ENCODE data around the gene ADGRA1.

ADGRA1 gene

GRCh38 chr10:133162178-133162909 lies 74.6 kb downstream of the ADGRA1 start:
- Histone ChIP-seq H3K4me1 (ENCODE audit: insufficient read depth, low read length, severe bottlenecking) (no peaks in the 10 kb centered on the region), H3K79me2 (ENCODE audit: insufficient read depth, low read length) (no peaks in the 10 kb centered on the region), H3K27me3 (ENCODE audit: insufficient read depth, low read length) (no peaks in the 10 kb centered on the region), H2AFZ (ENCODE audit: low read length) (no peak overlapping the region), H3K36me3 (ENCODE audit: insufficient read depth, low read length) (no peaks in the 10 kb centered on the region), H3K27ac (ENCODE audit: low read depth, low read length, poor library complexity, severe bottlenecking) (no peak overlapping the region), H3K9ac (ENCODE audit: low read length) (no peak overlapping the region), H4K20me1 (ENCODE audit: insufficient read depth, low read length) (no peaks in the 10 kb centered on the region), H3F3A (ENCODE audit: insufficient read depth, low read length) (no peaks in the 10 kb centered on the region), H3K9me3 (ENCODE audit: low read length) (no peaks in the 10 kb centered on the region), H3K4me2 (ENCODE audit: low read length) (no peak overlapping the region), H3K9me2 (ENCODE audit: low read depth, low read length) (no peaks in the 10 kb centered on the region), H3K4me3 (ENCODE audit: low read depth, low read length, poor library complexity, severe bottlenecking) (no peak overlapping the region)
- no peak for TF ChIP-seq CTCF (IDR thresholded peaks at IDR 0.05; ENCODE audit: low read length)
- no peak for TF ChIP-seq EZH2 (IDR thresholded peaks at IDR 0.05; ENCODE audit: borderline replicate concordance, low read length)

- Histone ChIP-seq H3K79me2 (ENCODE audit: insufficient read depth, low read length) (no peaks in the 10 kb centered on the region), H3K4me3 (ENCODE audit: low read depth, low read length, poor library complexity, severe bottlenecking) (no peak overlapping the region), H2AFZ (ENCODE audit: low read length) (no peak overlapping the region), H3K9ac (ENCODE audit: low read length) (no peak overlapping the region), H3K9me2 (ENCODE audit: low read depth, low read length) (no peaks in the 10 kb centered on the region), H3K9me3 (ENCODE audit: low read length) (no peaks in the 10 kb centered on the region), H3K27ac (ENCODE audit: low read depth, low read length, poor library complexity, severe bottlenecking) (no peak overlapping the region), H3K36me3 (ENCODE audit: insufficient read depth, low read length) (no peaks in the 10 kb centered on the region), H4K20me1 (ENCODE audit: insufficient read depth, low read length) (no peaks in the 10 kb centered on the region), H3K4me2 (ENCODE audit: low read length) (no peak overlapping the region), H3F3A (ENCODE audit: insufficient read depth, low read length) (no peaks in the 10 kb centered on the region), H3K27me3 (ENCODE audit: insufficient read depth, low read length) (no peaks in the 10 kb centered on the region), H3K4me1 (ENCODE audit: insufficient read depth, low read length, severe bottlenecking) (no peaks in the 10 kb centered on the region)
- no peak for TF ChIP-seq CTCF (IDR thresholded peaks at IDR 0.05; ENCODE audit: low read length)
These were observed 75.5 kb downstream of the ADGRA1 start for GRCh38 chr10:133162910-133163856.

- Histone ChIP-seq H3K36me3 (ENCODE audit: insufficient read depth, low read length) (no peaks in the 10 kb centered on the region), H3K79me2 (ENCODE audit: insufficient read depth, low read length) (no peaks in the 10 kb centered on the region), H3K4me3 (ENCODE audit: low read depth, low read length, poor library complexity, severe bottlenecking) (no peak overlapping the region), H3K27me3 (ENCODE audit: insufficient read depth, low read length) (no peaks in the 10 kb centered on the region), H3K9me3 (ENCODE audit: low read length) (no peaks in the 10 kb centered on the region), H3K9ac (ENCODE audit: low read length) (no peak overlapping the region), H3F3A (ENCODE audit: insufficient read depth, low read length) (no peaks in the 10 kb centered on the region), H3K4me2 (ENCODE audit: low read length) (no peak overlapping the region), H3K4me1 (ENCODE audit: insufficient read depth, low read length, severe bottlenecking) (no peaks in the 10 kb centered on the region), H3K9me2 (ENCODE audit: low read depth, low read length) (no peaks in the 10 kb centered on the region), H4K20me1 (ENCODE audit: insufficient read depth, low read length) (no peaks in the 10 kb centered on the region), H2AFZ (ENCODE audit: low read length) (no peak overlapping the region), H3K27ac (ENCODE audit: low read depth, low read length, poor library complexity, severe bottlenecking) (no peak overlapping the region)
- TF ChIP-seq EZH2 (IDR thresholded peaks at IDR 0.05; ENCODE audit: borderline replicate concordance, low read length) (no peak), CTCF (IDR thresholded peaks at IDR 0.05; ENCODE audit: low read length) (no peak)
These were observed 76.4 kb downstream of the ADGRA1 start for GRCh38 chr10:133163889-133164815.

Data from OCI-LY1 (cell line).